Measurements from ENCODE around the gene ANKRD26. TPM values are rescaled to one million over a fixed set of nuclear protein-coding genes. Genes with fewer than 3 reads are reported as not detected.
A peak's percentile ranks its signal among the peaks of the same experiment; 100 is the strongest.
"Not testable (repeated sequence)": the region's sequence is repeated elsewhere in the genome, so short reads cannot be mapped to it uniquely, and the experiment has no call there.

The ANKRD26 gene
- 1.6 and 5.2 TPM in 2 replicates for total RNA-seq (2014; rRNA removed; shearing (Covaris generic); ENCODE audit: low replicate concordance)

GRCh38 chr10:27099916-27100812 is at the start of gene ANKRD26:
TSS of gene ANKRD26 (minus strand) at chr10:27100494. CDS start at chr10:27100326, 168 bp downstream.
- peak; percentile 94 for DNase-seq (ENCODE audit: low read depth)
- in situ Hi-C loops (cut with HindIII; ENCODE audit: low pct_unique_long_range_greater_than_20kb, low sequenced_read_pairs), result no loop called here

GRCh38 chr10:27147701-27148100 is 47.4 kb upstream of the ANKRD26 start:
- in situ Hi-C loops (cut with HindIII; ENCODE audit: low pct_unique_long_range_greater_than_20kb, low sequenced_read_pairs), result no loop called here
- no peak for DNase-seq (ENCODE audit: low read depth)

GRCh38 chr10:27145937-27146336 is 45.6 kb upstream of the ANKRD26 start:
- in situ Hi-C loops (cut with HindIII; ENCODE audit: low pct_unique_long_range_greater_than_20kb, low sequenced_read_pairs), result no loop called here
- DNase-seq (ENCODE audit: low read depth), result no peak

- no peak for DNase-seq (ENCODE audit: low read depth)
- in situ Hi-C loops (cut with HindIII; ENCODE audit: low pct_unique_long_range_greater_than_20kb, low sequenced_read_pairs), result no loop called here
These were observed 43.4 kb upstream of the ANKRD26 start for GRCh38 chr10:27143686-27144085.

- in situ Hi-C loops (cut with HindIII; ENCODE audit: low pct_unique_long_range_greater_than_20kb, low sequenced_read_pairs), result no loop called here
These were observed 38.0 kb upstream of the ANKRD26 start for GRCh38 chr10:27138277-27138676.

GRCh38 chr10:27134371-27134770 is 34.1 kb upstream of the ANKRD26 start:
- no peak for DNase-seq (ENCODE audit: low read depth)

More at GRCh38 chr10:27138277-27138676, 38.0 kb upstream of the ANKRD26 start:
- DNase-seq (ENCODE audit: low read depth), result no peak

GRCh38 chr10:27108165-27108564 is 7.9 kb upstream of the ANKRD26 start:
- in situ Hi-C loops (cut with HindIII; ENCODE audit: low pct_unique_long_range_greater_than_20kb, low sequenced_read_pairs), result no loop called here
- no peak for DNase-seq (ENCODE audit: low read depth)

More at GRCh38 chr10:27134371-27134770, 34.1 kb upstream of the ANKRD26 start:
- in situ Hi-C loops (cut with HindIII; ENCODE audit: low pct_unique_long_range_greater_than_20kb, low sequenced_read_pairs), result no loop called here

GRCh38 chr10:27104919-27105318 is 4.6 kb upstream of the ANKRD26 start:
- in situ Hi-C loops (cut with HindIII; ENCODE audit: low pct_unique_long_range_greater_than_20kb, low sequenced_read_pairs), result no loop called here

GRCh38 chr10:27100813-27101347 is 586 bp upstream of the ANKRD26 start:
- in situ Hi-C loops (cut with HindIII; ENCODE audit: low pct_unique_long_range_greater_than_20kb, low sequenced_read_pairs), result no loop called here

More at GRCh38 chr10:27104919-27105318, 4.6 kb upstream of the ANKRD26 start:
- no peak for DNase-seq (ENCODE audit: low read depth)

GRCh38 chr10:27099448-27099847 is 846 bp downstream of the ANKRD26 start:
- in situ Hi-C loops (cut with HindIII; ENCODE audit: low pct_unique_long_range_greater_than_20kb, low sequenced_read_pairs), result no loop called here
- DNase-seq (ENCODE audit: low read depth), result no peak

More at GRCh38 chr10:27100813-27101347, 586 bp upstream of the ANKRD26 start:
- DNase-seq (ENCODE audit: low read depth), result no peak

GRCh38 chr10:27088119-27089044 is 11.9 kb downstream of the ANKRD26 start:
- in situ Hi-C loops (cut with HindIII; ENCODE audit: low pct_unique_long_range_greater_than_20kb, low sequenced_read_pairs), result no loop called here
- no peak for DNase-seq (ENCODE audit: low read depth)

- in situ Hi-C loops (cut with HindIII; ENCODE audit: low pct_unique_long_range_greater_than_20kb, low sequenced_read_pairs), result no loop called here
- no peak for DNase-seq (ENCODE audit: low read depth)
These were observed 27.7 kb downstream of the ANKRD26 start for GRCh38 chr10:27072436-27073114.

- in situ Hi-C loops (cut with HindIII; ENCODE audit: low pct_unique_long_range_greater_than_20kb, low sequenced_read_pairs), result no loop called here
- no peak for DNase-seq (ENCODE audit: low read depth)
These were observed 31.9 kb downstream of the ANKRD26 start for GRCh38 chr10:27068217-27068891.

GRCh38 chr10:27065084-27065483 is 35.2 kb downstream of the ANKRD26 start:
- in situ Hi-C loops (cut with HindIII; ENCODE audit: low pct_unique_long_range_greater_than_20kb, low sequenced_read_pairs), result no loop called here
- DNase-seq (ENCODE audit: low read depth), result no peak

GRCh38 chr10:27052656-27053055 is 47.6 kb downstream of the ANKRD26 start:
- no peak for DNase-seq (ENCODE audit: low read depth)
- in situ Hi-C loops (cut with HindIII; ENCODE audit: low pct_unique_long_range_greater_than_20kb, low sequenced_read_pairs), result no loop called here

- in situ Hi-C loops (cut with HindIII; ENCODE audit: low pct_unique_long_range_greater_than_20kb, low sequenced_read_pairs); DNase-seq (ENCODE audit: low read depth): not testable (repeated sequence)
These were observed 55.0 kb downstream of the ANKRD26 start for GRCh38 chr10:27045247-27045646.

- in situ Hi-C loops (cut with HindIII; ENCODE audit: low pct_unique_long_range_greater_than_20kb, low sequenced_read_pairs), result no loop called here
- DNase-seq (ENCODE audit: low read depth), result no peak
These were observed 59.1 kb downstream of the ANKRD26 start for GRCh38 chr10:27041196-27041595.

Measured in Caki2 (cell line).